Suprapubic skin (tissue), 4 donors: ENCODE results near the gene PIGH.

Experiments used
- CTCF ChIP-seq, 2 donors: fragments of 200-600 bp in 1 of 2; fragments of 450-650 bp in 1 of 2; sonication (generic) in 1 of 2; IDR thresholded peaks; one replicate each; pipeline ENCODE4 v1.5.1; 2016 to 2019; ENCODE audit warnings: antibody characterized with exemption in 2 of 2, mild to moderate bottlenecking in 1 of 2, moderate library complexity in 1 of 2
- EP300 ChIP-seq: sonication (generic); formaldehyde crosslinking; IDR thresholded peaks from one replicate; pipeline ENCODE4 v1.6.1; 2017; ENCODE audit warnings: antibody characterized with exemption
- POLR2A ChIP-seq, 2 donors: fragments of 450-650 bp; IDR thresholded peaks; one replicate each; pipeline ENCODE4 v1.6.1; 2017; ENCODE audit warnings: antibody characterized with exemption in 2 of 2, mild to moderate bottlenecking in 2 of 2, moderate library complexity in 2 of 2
- POLR2AphosphoS5 ChIP-seq, 3 donors: sonication (generic); formaldehyde crosslinking; IDR thresholded peaks; one replicate each; pipeline ENCODE4 v1.6.1; 2017; ENCODE audit warnings: antibody characterized with exemption in 3 of 3

- TF ChIP-seq POLR2AphosphoS5 (IDR thresholded peaks at IDR 0.05) (no peak), CTCF (IDR thresholded peaks at IDR 0.05) (no peak), POLR2A (IDR thresholded peaks at IDR 0.05) (no peak), EP300 (no peak)
These were observed 15.1 kb downstream of the PIGH start for GRCh38 chr14:67584978-67585377.
